Medulla oblongata (tissue), 1 donor: Measurements from ENCODE around the gene VSX1.

Experiments
- DNase-seq: peaks from one replicate; pipeline ENCODE4 v3.0.0-alpha.2; 2015; ENCODE audit errors: extremely low spot score

Gene VSX1

DNA sequence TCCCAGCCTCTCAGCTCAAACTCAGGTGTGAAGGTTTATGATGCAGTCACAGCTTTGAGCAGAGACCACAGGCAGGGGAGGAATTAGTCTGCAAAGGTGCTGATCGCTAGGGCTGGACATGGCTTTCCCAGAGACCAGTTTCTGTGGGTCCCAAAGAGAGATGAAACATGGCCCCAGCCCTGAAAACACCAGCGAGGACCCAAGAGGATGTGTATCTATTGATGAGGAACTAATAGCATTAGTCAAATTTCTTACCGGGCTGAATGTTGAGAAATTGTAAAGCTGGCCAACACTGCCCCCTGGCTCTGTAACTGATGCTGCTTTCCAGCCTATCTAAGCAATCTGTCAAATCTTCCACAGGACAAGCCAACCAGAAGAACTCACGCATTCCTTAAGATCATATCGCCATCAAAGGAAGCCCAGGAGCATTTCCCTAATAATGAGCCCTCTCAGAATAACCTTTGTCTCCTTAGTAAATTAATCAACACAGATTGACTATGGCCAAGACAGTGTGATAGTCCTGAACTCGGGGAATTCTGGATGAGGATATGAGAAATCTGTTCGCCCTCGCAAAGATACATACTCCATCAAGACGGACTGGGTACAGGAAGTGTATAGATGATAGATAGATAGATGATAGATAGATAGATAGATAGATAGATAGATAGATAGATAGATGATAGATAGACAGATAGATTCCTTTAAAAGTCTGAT lies 16.2 kb downstream of the VSX1 start:
- DNase-seq = peak; percentile 86

DNA sequence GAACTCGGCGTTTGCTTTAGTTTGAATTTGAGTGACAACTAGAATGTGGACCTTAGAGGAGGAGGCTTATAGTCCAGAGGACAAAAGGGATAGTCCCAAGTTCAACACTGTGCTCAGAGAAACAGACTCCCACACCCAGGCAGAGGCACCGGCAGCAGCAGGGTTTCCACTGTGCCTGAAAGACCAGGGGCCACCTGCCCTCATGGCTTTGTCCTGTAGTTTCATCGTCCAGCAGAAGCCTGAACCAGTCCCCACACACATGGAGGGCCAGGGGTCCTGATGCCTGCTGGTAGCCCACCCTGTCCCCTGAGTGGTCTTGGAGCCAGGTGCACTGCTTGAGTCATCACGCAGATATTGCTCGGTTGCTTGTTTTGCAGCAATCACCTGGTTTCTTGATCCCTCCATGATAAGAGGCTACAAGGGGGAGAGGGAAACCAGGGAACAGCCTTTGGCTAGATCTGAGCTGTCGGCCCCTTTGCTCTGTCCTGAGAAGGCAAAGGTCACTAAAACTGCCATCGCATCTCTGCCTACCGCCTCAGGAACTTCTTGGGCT lies 16.8 kb downstream of the VSX1 start:
- DNase-seq = no peak

DNA sequence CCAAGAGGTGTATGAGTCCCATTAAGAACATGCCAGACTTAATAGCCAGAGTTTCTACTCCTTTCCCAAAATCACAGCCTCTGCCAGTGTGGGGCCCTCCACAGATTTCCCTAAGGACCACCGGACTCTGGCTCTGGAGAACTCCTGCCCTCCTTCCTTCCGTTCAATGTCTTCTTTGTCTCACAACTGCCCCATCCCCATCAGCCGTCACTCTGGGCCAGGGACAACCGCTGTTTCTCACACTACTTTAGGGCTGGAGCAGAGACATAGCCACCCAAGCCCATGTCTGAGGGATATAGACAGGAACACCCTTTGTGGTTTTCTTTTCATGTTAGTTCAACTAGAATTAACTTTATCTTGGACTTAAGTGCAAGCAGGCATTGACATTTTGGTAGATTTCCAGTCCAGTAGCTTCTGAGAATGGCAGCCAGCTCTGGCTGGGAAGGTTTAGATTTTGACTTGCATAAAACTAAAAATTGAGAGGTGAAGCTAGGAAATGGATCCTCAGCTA lies 17.3 kb downstream of the VSX1 start:
- no peak for DNase-seq

DNA sequence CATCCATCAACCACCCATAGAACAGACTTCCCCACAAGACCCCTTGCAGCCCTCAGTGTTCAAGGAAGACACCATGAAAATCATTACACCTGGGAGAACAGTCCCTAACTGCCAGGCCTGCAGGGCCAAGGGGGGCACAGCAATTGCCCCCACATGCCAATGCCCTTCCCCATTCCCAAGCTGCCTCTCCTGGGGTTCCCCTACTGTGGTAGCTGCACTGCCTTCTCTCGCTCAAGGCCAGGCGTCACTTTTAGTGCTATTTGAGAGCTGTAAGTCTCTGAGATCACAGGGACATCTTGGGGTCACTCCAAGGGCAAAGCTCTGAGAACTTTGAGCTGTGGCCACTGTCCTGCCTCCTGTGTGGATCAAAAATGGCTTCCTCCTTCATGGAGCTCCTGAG lies 18.0 kb downstream of the VSX1 start:
- DNase-seq = no peak

DNA sequence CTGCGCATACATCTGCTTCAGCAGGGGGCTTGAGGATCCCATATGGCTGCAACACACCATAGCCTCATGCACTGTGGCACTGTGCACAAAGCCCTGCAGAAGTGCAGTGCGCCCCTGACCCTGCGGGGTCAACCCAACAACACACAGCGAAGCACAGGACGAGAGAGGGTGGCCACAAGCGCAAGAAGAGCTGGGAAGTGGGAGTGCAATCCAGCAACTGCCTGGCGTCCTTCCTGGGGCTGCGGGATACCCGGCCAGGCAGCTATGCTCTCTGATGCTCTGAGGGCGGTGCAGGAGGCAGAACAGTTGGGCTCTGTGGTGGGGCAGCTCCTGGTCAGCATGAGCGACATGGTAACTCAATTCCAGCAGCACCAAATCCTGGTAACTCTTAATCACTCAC lies 18.4 kb downstream of the VSX1 start:
- no peak for DNase-seq

DNA sequence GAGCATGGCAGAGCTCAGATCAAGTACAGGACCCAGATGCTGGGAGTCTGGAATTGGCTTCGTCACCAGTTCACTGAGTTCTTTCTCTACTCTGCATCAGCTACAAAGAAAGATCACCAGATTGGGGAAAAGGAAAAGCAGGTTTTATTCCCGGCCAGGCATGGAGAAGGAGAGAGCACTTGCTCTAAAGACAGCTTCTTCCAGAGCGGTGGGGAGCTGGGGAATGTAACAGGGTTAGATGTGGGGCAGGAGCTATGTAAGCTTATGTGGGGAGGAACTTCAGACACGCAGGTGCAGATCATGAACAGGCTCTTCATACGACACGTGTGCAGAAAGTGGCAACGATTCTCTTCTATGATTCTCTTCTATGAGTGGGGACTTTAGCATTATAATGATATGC lies 19.1 kb downstream of the VSX1 start:
- no peak for DNase-seq

DNA sequence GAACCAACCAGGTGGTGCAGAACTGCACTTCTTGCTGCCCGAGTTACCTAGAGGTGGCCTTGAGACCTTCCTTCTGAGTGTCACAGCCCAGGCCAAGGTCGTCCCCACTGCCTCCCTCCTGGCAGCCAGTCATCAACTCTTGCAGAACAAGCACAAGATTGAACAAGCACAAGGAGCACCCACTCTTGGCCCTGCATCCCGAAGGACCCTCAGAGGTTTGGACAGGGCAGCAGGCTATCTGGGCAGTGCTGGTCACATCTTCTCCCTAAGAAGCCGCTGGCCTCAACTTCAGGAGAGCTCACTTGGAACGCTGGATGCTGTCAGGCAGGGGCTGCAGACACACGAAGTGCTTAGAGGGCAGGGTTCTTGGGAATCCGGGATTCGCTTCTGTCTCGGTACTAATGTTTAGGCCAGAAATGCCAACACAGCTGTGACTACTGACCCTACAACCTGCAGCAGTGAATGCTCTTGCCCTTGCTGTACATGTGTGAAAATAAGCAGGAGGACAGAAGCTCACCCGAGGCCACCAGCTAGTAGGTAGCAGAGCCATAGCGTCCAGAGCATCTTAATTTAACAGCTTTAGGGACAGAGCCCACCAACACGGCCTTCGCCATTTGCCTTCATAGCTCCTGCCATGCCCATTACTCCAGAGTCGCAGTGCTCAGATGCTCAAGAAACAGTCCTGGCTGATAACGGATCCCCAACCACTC lies 20.0 kb downstream of the VSX1 start:
- DNase-seq = no peak

DNA sequence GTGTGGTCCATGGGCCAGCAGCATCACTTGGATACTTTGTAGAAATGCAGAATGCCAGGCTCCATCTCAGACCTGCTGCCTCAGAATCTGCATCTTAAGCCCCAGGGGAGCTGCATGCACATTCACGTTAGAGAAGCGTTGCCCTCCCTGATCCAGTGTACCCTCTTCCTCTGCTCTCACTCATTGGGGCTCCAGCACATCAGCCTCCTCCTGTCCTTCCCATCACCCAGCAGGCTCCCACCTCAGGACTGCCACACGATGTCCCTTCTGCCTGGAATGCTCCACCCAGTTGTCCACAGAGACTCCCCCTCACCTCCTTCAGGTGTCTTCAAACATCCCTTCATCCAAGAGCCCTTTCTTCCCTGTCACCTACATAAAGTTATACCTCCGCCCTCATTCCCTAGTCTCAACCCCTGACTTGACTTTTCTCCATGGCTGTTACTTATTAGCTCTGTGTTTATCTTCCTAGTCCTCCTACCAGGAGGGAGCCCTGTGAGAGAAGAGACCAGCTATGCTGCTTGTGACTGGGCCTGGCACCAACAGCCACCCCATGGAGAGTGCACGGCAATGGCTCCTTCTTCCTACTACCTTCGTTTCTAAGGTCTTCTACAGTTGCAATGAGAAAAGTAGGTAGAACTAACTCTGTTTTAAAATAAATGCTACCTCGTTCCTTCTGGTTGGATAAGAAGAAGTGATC lies 20.7 kb downstream of the VSX1 start:
- no peak for DNase-seq

DNA sequence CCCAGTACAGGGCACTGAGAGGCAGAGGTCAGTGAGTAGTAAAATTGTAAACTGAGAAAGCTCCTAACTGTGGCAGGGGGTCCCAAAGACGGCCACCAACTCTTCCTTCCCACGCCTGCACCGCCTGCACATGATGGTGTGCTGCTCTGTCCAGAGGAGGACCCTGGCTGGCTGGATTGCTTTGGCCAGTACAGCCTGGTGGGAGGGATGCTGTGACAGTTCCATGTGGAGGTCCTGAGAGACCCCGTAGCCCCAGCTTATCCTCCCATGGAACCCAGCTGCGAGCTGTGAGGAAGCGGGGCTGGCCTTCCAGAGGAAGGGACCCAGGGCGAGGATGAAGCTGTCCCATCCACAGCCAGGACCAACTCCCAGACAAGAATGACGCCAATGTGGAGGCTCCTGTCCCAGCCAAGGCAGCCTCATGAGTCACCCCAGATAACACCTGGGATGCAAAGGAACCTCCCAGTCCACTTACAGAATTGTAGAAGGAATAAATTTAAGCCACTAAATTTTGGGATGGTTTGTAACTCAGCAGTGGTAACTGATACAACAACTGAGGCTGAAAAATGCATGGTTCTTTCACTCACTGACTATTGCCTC lies 22.0 kb downstream of the VSX1 start:
- no peak for DNase-seq

DNA sequence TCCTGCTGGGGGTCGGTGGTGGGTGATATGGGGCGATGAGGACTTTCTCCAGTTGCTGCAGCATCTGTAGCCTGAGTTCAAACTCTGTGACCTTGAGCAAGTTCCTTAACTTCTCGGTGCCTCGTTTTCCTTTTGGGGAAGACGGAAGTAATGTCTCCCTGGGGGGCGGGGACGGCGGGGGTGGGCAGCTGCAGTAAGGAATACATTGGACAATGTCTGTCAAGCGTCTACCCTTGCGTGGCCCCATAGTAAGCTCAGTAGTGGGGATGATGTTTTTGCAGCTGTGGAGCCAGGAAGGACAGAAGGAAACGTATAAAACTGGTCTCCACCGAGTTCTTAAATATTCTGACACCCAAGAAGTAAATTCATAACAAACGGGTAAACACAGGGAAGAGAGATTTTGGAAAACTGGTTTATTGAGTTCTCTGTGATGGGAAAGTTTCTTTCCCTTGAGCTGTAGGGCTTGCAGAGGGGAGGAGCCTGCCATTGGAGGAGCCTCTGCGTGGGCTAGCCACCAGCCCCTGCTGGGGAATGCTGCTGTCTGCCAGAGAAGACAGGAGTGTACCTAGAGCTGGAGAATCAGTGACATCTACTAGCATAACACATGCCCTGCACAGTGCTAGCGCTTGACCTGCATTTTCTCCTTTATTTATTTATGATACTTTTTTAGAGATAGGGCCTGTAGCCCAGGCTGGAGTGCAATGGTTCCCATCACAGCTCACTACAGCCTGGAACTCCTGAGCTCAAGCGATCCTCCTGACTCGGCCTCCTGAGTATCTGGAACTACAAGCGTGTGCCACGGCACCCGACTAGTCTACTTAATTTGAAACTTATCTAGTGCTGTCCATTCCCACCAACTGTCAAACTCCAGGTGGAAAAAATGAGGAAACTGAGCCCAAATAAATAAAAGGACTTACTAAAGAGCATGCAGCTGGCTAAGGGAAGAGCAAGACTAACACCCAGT lies 22.8 kb downstream of the VSX1 start:
- DNase-seq = peak; percentile 30

DNA sequence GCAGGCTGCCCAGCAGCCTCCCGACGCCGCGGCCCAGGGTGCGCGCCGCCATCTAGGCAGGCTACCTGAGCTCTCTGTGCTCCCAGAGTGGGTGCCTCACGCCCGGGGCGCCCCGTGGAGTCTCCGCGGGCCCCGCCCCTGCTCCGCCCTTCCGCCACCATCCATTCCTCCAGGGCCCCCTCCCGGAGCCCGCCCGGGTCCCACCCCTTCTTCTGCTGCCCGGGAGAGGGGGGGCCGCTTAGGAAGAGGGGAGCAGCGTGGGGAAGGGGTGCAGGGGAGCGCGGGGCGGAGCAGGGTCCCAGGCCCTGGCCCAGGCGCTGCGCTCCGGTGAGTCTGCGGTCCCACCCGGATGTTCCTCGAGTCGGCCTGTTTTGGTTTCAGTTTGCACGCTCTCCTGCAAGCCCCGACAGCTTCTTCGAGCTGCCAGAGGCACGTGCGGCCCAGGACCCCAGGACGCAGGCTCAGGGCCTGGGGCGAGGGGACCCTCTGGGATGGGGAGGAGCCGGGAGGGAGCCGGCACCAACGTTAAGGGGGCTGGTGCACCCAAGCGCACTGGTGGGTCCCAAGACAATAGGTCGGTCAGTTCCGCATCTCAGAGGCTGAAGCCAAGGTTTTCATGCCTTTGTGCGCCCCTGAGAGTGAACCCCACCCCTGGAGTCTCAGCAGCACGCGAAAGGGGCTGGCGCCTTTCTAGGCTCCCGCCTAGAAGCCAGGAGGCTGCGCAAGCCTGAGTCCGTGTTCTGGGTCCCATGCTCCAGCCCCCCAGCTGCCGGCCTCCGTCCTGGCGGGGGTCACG lies 23.7 kb downstream of the VSX1 start, which contains the start of gene ACSS1:
Gene ACSS1 (minus strand): TSS at position 89 of the 796 bp plus-strand sequence. CDS start 37 bp downstream, at position 52.
- DNase-seq = peak; percentile 69

DNA sequence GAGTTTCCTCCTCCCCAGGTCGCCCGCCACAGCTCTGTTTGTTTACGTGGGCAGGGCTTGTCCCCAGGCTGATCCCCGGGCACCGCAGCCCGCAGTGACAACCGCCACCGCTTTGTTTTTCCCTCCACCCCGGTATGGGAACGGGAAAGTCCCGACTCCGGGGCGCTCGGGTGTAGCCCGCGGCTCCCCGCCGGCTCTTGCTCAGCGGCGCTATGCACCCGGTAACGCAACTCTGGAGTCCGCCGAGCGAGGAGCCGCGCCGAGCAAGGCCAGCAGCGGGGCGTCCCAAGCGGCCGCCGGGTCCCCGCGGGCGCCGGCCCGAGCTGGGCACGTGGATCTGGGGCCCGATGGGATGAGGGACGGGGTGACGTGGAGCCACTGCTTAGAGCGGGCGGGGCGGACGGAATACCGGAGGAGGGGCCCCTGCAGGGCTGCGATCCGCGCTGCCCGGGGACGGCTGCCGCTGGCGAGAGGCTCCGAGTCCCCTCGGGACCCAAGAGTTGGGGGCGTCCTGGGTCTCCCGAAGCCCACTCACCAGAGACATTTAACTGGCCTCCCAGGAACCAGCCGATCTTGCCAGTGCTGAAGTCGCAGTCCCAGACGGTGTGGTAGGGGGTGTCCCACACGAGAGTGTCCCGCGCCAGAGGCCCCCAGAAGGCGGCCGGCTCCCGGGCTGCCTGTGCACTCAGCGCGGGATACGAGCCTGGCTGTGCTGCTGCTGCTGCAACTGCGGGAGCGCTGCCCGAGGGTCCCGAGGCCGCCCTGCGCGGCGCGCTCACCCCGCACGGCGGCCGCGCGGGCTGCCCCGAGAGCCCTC lies 24.5 kb downstream of the VSX1 start:
- peak; percentile 83 for DNase-seq

DNA sequence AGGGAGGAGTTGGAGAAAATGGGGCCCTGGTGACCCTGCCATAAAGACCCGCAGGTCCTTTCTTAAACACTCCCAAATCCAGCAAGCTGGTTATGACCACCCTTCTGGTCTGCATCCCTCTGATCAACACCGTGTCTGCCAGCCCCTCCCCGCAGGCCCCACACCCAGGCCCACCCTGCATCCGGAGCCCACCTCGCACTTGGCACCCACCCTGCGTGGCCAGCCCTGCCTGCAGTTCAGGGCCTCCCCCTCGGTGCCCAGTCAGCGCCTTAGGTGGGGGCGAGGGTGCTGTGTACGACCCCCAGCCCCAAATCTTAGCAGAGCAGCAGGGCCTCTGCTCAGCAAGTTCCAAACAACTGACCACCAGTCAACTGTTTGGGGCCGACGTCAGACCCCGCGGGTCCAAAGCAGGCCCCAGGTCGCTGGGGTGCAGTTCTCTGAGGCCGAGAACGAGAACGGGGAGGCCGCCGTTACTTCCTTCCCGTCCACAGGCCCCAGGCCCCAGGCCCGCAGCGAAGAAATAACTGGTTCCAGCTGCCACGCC lies 25.2 kb downstream of the VSX1 start:
- no peak for DNase-seq

DNA sequence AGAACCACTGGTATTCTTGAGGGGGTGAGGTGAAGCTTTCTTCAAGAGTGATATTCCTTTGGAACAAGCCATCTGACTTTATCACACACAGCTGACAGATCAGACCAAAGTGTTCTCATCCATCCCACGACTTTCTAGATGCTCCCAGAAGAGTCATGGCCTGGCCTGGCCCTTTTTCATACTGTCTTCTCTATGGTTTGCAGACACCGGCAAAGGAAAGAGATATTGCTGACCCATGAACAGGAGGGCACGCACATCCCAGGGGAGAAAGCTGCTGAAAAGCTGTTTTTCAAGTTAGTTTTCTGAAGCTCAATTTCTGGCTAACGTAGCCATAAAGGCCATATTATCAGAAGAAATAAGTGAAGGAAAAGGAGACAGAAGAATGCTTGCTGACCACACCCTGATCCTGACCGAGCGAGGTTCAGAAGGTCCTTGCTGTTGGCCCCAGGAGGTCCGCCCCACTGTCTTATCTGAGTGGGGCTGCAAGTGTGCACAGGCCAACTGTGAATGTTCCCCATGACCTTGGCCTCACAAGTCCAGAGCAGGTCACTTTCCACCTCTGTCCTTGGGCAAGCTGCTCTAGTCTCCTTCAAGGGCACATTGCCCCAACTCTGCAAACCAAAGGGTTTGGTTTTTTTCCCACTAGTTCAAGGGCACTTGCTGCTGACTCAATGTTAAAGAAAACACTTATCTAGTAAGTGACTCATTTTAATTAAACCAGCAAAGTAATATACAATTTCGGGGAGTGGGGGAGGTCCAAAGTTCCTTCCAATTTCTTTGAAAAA lies 26.0 kb downstream of the VSX1 start:
- no peak for DNase-seq

DNA sequence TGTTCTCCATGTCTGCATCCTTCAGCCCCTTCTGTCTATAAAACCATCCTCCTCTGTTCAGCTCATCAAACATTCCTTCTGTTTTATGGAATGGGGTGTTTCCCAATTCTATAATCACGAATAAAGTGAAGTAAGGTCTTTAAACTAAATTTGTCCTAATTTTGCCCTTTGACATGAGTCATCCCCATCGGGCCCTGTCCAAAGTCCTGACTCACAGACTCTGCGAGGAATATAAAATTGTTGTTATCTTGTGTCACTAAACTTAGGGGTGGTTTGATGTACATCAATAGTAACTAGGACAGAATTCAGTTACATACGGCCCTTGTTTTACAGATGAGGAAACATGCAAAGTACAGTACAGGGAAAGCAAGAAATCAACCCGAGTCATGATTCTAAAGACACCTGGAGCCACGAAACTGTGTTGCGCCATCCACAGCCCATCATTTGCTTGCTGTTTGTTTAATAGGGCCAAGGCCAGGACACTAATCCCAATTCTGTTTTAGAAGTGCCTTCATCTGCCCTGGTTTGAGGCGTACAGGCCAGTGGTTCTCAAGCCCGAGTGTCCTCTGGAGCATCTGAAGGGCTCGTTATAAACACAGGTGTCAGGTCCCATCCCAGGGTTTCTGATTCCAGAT lies 26.8 kb downstream of the VSX1 start:
- DNase-seq = no peak

DNA sequence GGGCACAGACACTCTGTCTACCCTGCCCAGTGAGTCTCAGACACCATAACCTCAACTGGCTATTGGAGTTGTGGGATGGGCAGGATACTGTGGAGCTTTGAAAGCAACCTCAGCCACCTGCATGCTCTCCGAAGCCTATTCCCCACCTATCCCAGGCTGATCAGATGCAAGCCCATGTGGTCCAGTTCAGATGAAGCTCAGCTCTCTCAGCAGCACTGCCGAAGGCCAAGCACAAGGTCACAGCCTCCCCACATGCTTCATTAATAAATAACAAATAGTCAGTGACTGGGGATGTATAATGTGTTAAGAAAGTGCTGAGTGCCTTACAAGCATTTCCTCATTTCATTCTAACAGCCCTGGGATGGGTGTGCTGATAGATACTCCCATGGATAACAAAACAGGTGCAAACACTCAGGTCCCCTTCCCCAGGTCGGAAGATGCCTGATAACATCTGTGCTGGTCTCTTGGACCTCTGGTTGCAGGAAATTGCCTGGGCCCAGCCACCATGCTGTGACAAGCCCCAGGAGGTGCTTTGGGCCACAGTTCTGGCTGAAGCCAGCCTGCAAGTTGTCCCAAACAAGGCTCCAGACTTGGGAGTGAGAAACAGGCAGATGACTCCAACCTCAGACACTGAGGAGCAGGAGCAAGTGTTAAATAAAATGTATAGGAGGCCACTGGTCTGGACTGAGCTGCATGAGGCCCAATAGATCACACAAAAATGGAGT lies 27.7 kb downstream of the VSX1 start:
- no peak for DNase-seq
